GM21390 (cell line): Measurements from ENCODE around the gene TYMP.
"Not testable (repeated sequence)": the region's sequence is repeated elsewhere in the genome, so short reads cannot be mapped to it uniquely, and the experiment has no call there.

Source experiments
- ATAC-seq: cut with Tn5 transposase; IDR thresholded peaks from one replicate; pipeline ENCODE4 v1.9.1; 2021; ENCODE audit not compliant: unreplicated experiment

The TYMP gene

GRCh38 chr22:50525104-50525857, 4.5 kb downstream of the TYMP start, which contains the start of gene SCO2:
SCO2 (minus strand) TSS chr22:50525598; CDS start chr22:50524411, 1,187 bp downstream.
- ATAC-seq, result peak; percentile 31

GRCh38 chr22:50524676-50525103, 5.1 kb downstream of the TYMP start:
- ATAC-seq, result no peak

GRCh38 chr22:50523806-50524675, 5.8 kb downstream of the TYMP start:
- ATAC-seq, result no peak

GRCh38 chr22:50523458-50523805, 6.4 kb downstream of the TYMP start:
- ATAC-seq, result no peak

- no peak for ATAC-seq
Observed at GRCh38 chr22:50522806-50523438, 6.9 kb downstream of the TYMP start.

GRCh38 chr22:50522208-50522805, 7.5 kb downstream of the TYMP start:
- no peak for ATAC-seq

- ATAC-seq, result no peak
Observed at GRCh38 chr22:50521710-50522109, 8.1 kb downstream of the TYMP start.

- no peak for ATAC-seq
Observed at GRCh38 chr22:50520826-50521453, 8.9 kb downstream of the TYMP start.

- ATAC-seq, result not testable (repeated sequence)
Observed at GRCh38 chr22:50520184-50520583, 9.6 kb downstream of the TYMP start.

GRCh38 chr22:50519151-50519550, 10.7 kb downstream of the TYMP start:
- no peak for ATAC-seq

GRCh38 chr22:50518606-50519005, 11.2 kb downstream of the TYMP start:
- no peak for ATAC-seq

GRCh38 chr22:50517495-50518260, 12.1 kb downstream of the TYMP start:
- ATAC-seq, result no peak

- ATAC-seq, result no peak
Observed at GRCh38 chr22:50516891-50517290, 12.9 kb downstream of the TYMP start.

GRCh38 chr22:50516068-50516467, 13.7 kb downstream of the TYMP start:
- ATAC-seq, result no peak

GRCh38 chr22:50513175-50513574, 16.6 kb downstream of the TYMP start:
- no peak for ATAC-seq

- no peak for ATAC-seq
Observed at GRCh38 chr22:50508897-50509296, 20.9 kb downstream of the TYMP start.

- ATAC-seq, result peak; percentile 61
Observed at GRCh38 chr22:50507991-50508884, 21.6 kb downstream of the TYMP start, which contains the start of gene NCAPH2. NCAPH2 (plus strand) TSS chr22:50508224; CDS start chr22:50508338, 114 bp downstream.

- ATAC-seq, result peak; percentile 53
Observed at GRCh38 chr22:50507421-50507990, 22.3 kb downstream of the TYMP start, which contains the start of gene LMF2. LMF2 (minus strand) TSS chr22:50507702; CDS start chr22:50507675, 27 bp downstream.
